Uterus (tissue), 4 donors: Measurements from ENCODE around the gene ASTN2. TPM values are rescaled to one million over a fixed set of nuclear protein-coding genes. Genes with fewer than 3 reads are reported as not detected.

Experiments used
- DNase-seq, 2 donors: peaks; one replicate each; pipeline ENCODE4 v3.0.0-alpha.2; 2019 to 2020
- H3K27ac ChIP-seq, 2 donors: fragments of 200-600 bp; sonication (generic); 1 replicate in 1 of 2; 2 replicates in 1 of 2; pipeline ENCODE4 v1.5.1; 2016 to 2018
- H3K27me3 ChIP-seq, 2 donors: fragments of 200-600 bp; sonication (generic); one replicate each; pipeline ENCODE4 v1.5.1; 2018 to 2019; ENCODE audit warnings: control low read depth in 1 of 2
- H3K36me3 ChIP-seq, 2 donors: fragments of 200-600 bp; sonication (generic); one replicate each; pipeline ENCODE4 v1.5.1; 2019; ENCODE audit warnings: control low read depth in 1 of 2
- H3K4me1 ChIP-seq, 2 donors: fragments of 200-600 bp; sonication (generic); one replicate each; pipeline ENCODE4 v1.5.1; 2018 to 2019; ENCODE audit warnings: control low read depth in 1 of 2
- H3K4me3 ChIP-seq, 2 donors: fragments of 200-600 bp; sonication (generic); 1 replicate in 1 of 2; 2 replicates in 1 of 2; pipeline ENCODE4 v1.5.1; 2018 to 2019; ENCODE audit warnings: mild to moderate bottlenecking in 1 of 2
- H3K9me3 ChIP-seq, 2 donors: fragments of 200-600 bp; sonication (generic); one replicate each; pipeline ENCODE4 v1.5.1; 2019; ENCODE audit warnings: control low read depth in 1 of 2
- POLR2A ChIP-seq, 2 donors: fragments of 450-650 bp; IDR thresholded peaks; one replicate each; pipeline ENCODE4 v1.6.1; 2016; ENCODE audit warnings: antibody characterized with exemption in 2 of 2, mild to moderate bottlenecking in 1 of 2, moderate library complexity in 1 of 2
- intact Hi-C: fragments of 100-400 bp; cut with DNase I; formaldehyde crosslinking; loops from one replicate; pipeline ENCODE4 v1.15.1; 2023; ENCODE audit warnings: low total_unique reads
- total RNA-seq, 4 donors: library from RNA; depleted of rRNA in 3 of 4; stranded (reverse); fragments of >200 nt in 3 of 4; gene quantifications; one replicate each; pipeline versions ENCODE4 v1.1.0 to v1.2.4, GENCODE V29; 2014 to 2023
- TF ChIP-seq, protein P1 (sequence below), 4 experiments: fragments of 200-600 bp in 2 of 4; fragments of 450-650 bp in 2 of 4; sonication (generic) in 2 of 4; IDR thresholded peaks; one replicate each; pipeline ENCODE4 v1.5.1; 2016 to 2019; ENCODE audit warnings: antibody characterized with exemption in 4 of 4, mild to moderate bottlenecking in 2 of 4, moderate library complexity in 1 of 4
- donor health status: DM: yes; HTN: yes; CAD: no.

ASTN2 gene
- total RNA-seq, 4 donors from 2014 or later = 1.8 to 8.6 (median 6.7) TPM

DNA sequence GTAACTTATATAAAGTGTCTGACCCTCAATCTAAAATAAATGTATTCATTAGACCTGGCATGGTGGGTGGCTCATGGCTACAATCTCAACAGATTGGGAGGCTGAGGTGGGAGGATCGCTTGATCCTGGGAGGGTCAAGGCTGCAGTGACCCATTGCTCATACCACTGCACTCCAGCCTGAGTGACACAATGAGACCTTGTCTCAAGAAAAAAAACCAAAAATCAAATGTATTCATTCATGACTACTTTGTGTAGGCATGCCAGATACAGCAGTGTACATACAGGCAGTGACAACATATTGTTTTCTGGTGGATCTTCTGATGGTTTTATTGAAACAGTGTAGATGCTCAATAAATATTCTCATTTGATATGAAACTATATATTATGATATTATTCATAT, 526.8 kb downstream of the ASTN2 start:
- no peak overlapping the region for H3K4me3 ChIP-seq
- no peaks in the 10 kb centered on the region for H3K4me1 ChIP-seq
- H3K27me3 ChIP-seq = no peaks in the 10 kb centered on the region
- no peak for DNase-seq
- H3K27ac ChIP-seq = no peak overlapping the region
- no peaks in the 10 kb centered on the region for H3K9me3 ChIP-seq
- intact Hi-C loops = no loop called here
- H3K36me3 ChIP-seq = no peaks in the 10 kb centered on the region
- TF ChIP-seq, protein P1, sequence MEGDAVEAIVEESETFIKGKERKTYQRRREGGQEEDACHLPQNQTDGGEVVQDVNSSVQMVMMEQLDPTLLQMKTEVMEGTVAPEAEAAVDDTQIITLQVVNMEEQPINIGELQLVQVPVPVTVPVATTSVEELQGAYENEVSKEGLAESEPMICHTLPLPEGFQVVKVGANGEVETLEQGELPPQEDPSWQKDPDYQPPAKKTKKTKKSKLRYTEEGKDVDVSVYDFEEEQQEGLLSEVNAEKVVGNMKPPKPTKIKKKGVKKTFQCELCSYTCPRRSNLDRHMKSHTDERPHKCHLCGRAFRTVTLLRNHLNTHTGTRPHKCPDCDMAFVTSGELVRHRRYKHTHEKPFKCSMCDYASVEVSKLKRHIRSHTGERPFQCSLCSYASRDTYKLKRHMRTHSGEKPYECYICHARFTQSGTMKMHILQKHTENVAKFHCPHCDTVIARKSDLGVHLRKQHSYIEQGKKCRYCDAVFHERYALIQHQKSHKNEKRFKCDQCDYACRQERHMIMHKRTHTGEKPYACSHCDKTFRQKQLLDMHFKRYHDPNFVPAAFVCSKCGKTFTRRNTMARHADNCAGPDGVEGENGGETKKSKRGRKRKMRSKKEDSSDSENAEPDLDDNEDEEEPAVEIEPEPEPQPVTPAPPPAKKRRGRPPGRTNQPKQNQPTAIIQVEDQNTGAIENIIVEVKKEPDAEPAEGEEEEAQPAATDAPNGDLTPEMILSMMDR (IDR thresholded peaks at IDR 0.05) = no peak
- TF ChIP-seq POLR2A (IDR thresholded peaks at IDR 0.05) = no peak

DNA sequence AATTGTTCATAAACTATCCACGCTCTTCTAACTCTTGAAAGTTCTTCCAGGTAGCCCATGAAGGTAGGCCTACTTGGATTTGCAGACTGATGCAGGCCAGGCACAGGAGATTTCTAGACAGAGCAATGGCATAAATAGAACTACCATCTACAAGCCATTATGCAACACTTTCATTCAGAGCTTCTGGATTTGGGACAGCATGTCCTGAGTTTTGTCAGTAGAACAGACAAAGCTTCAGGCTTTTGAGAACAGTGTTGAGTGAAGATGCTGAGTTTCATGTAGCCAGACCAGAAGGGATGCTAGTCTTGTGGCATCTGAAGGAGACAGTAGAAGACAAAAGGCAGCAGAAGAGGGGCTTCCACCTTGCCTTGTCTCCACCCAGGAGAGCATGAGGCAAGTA, 531.2 kb downstream of the ASTN2 start:
- intact Hi-C loops = no loop called here
- no peak overlapping the region for H3K27ac ChIP-seq
- TF ChIP-seq, protein P1 (IDR thresholded peaks at IDR 0.05) = no peak
- TF ChIP-seq POLR2A (IDR thresholded peaks at IDR 0.05) = no peak
- no peaks in the 10 kb centered on the region for H3K36me3 ChIP-seq
- H3K4me1 ChIP-seq = no peaks in the 10 kb centered on the region
- H3K9me3 ChIP-seq = no peaks in the 10 kb centered on the region
- H3K27me3 ChIP-seq = no peaks in the 10 kb centered on the region
- H3K4me3 ChIP-seq = no peak overlapping the region
- DNase-seq = no peak

DNA sequence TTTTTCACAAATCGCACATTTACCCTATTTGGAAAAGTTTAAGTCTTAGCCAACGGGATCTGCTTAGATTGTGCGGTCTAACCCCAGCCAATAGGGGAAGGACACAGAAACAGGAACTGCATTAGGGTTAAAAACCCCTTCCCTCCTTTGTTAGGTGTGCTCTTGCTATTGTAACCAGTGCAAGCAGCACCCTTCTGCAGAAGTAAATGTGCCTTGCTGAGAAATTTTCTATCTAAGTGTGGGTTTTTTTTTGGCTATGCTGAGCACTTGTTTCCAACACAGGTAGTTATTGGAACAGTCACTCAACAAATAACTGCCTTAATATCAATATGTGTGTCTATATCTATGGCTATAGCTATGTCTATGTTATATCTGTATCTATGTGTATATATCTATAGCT, 537.8 kb downstream of the ASTN2 start:
- no peak for TF ChIP-seq POLR2A (IDR thresholded peaks at IDR 0.05)
- TF ChIP-seq, protein P1 (IDR thresholded peaks at IDR 0.05) = no peak
- intact Hi-C loops = no loop called here
- no peaks in the 10 kb centered on the region for H3K36me3 ChIP-seq
- DNase-seq = no peak
- no peak overlapping the region for H3K4me3 ChIP-seq
- no peak overlapping the region for H3K27ac ChIP-seq
- no peaks in the 10 kb centered on the region for H3K4me1 ChIP-seq
- no peaks in the 10 kb centered on the region for H3K27me3 ChIP-seq
- no peaks in the 10 kb centered on the region for H3K9me3 ChIP-seq

DNA sequence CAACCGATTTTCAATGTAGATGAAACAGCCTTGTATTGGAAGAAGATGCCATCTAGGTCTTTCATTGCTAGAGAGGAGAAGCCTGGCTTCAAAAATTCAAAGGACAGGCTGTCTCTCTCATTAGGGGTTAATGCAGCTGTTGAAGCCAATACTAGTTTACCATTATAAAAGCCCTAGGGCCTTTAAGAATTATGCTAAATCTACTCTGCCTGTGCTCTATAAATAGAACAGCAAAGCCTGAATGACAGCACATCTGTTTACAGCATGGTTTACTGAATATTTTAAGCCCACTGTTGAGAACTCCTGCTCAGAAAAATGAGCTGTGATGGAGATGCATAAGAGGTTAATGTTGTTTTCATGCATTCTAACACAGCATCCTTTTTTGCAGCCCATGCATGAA, 539.3 kb downstream of the ASTN2 start:
- intact Hi-C loops = no loop called here
- no peak for DNase-seq
- Histone ChIP-seq H3K36me3 (no peaks in the 10 kb centered on the region), H3K4me3 (no peak overlapping the region), H3K4me1 (no peaks in the 10 kb centered on the region), H3K27ac (no peak overlapping the region), H3K9me3 (no peaks in the 10 kb centered on the region), H3K27me3 (no peaks in the 10 kb centered on the region)
- TF ChIP-seq, protein P1 (IDR thresholded peaks at IDR 0.05) = no peak
- no peak for TF ChIP-seq POLR2A (IDR thresholded peaks at IDR 0.05)

DNA sequence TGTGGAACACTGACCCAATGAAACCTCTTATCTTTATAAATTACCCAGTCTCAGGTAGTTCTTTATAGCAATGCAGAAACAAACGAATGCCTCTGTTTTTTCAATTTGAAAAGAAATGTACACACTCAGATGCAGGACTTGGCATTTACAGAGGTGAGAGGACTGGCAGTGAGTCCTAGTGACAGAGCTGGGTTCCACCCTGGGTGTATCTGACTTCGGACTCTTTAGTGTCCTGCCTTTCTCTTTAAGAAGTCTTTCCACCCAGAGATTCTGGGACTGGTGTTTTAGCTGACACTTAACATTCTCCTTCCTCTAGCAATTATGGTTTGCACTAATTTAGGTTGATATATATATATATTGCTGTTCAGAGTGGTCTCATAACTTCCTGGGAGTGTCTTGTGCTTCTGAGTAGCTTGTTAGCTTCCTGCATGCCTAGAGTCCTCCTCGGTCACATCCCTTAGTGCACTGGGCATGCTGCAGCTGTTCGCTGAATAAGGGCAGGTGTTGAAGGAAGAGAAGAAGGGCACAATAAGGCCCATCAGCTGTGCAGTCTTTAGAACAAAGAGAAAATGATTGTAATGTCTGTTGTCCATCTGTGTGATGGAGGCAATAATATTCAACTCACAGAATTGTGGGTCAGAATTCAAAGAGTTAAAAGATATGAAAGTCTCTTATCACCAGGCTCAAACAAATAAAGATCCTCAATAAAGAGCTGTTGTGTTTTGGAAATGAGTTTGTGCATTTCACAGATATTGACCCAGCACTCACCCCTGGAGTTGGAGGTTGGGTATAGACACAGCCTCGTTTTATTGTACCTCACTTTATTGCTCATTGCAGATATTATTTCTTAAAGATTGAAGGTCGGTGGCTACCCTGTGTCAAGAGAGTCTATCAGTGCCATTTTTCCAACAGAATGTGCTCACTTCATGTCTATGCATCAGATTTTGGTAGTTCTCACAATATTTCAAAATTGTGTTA, 540.6 kb downstream of the ASTN2 start:
- no peak for DNase-seq
- intact Hi-C loops = no loop called here
- no peak for TF ChIP-seq POLR2A (IDR thresholded peaks at IDR 0.05)
- TF ChIP-seq, protein P1 (IDR thresholded peaks at IDR 0.05) = no peak
- no peaks in the 10 kb centered on the region for H3K27me3 ChIP-seq
- no peaks in the 10 kb centered on the region for H3K9me3 ChIP-seq
- H3K4me3 ChIP-seq = no peak overlapping the region
- no peaks in the 10 kb centered on the region for H3K36me3 ChIP-seq
- no peaks in the 10 kb centered on the region for H3K4me1 ChIP-seq
- no peak overlapping the region for H3K27ac ChIP-seq
